ENCODE measurements around the gene PLCD3.

Gene PLCD3

GRCh38 chr17:45101883-45102811, 30.2 kb downstream of the PLCD3 start:
- no peak for DNase-seq

GRCh38 chr17:45101546-45101882, 30.8 kb downstream of the PLCD3 start:
- no peak for DNase-seq

- peak; percentile 79 for DNase-seq
These were observed 33.3 kb downstream of the PLCD3 start for GRCh38 chr17:45098869-45099616.

- no peak for DNase-seq
These were observed 34.0 kb downstream of the PLCD3 start for GRCh38 chr17:45098081-45098868.

- DNase-seq = no peak
These were observed 35.4 kb downstream of the PLCD3 start for GRCh38 chr17:45096926-45097325.

- peak; percentile 48 for DNase-seq
These were observed 36.2 kb downstream of the PLCD3 start for GRCh38 chr17:45096141-45096540.

GRCh38 chr17:45093444-45094110, 38.7 kb downstream of the PLCD3 start:
- DNase-seq = no peak

- DNase-seq = no peak
These were observed 39.3 kb downstream of the PLCD3 start for GRCh38 chr17:45092911-45093430.

GRCh38 chr17:45091778-45092425, 40.4 kb downstream of the PLCD3 start:
- no peak for DNase-seq

GRCh38 chr17:45090711-45091110, 41.6 kb downstream of the PLCD3 start:
- no peak for DNase-seq

GRCh38 chr17:45088741-45089140, 43.6 kb downstream of the PLCD3 start:
- no peak for DNase-seq

- DNase-seq = no peak
These were observed 44.3 kb downstream of the PLCD3 start for GRCh38 chr17:45087978-45088377.

- no peak for DNase-seq
These were observed 44.8 kb downstream of the PLCD3 start for GRCh38 chr17:45087504-45087975.

GRCh38 chr17:45086865-45087503, 45.3 kb downstream of the PLCD3 start:
- DNase-seq = no peak

- no peak for DNase-seq
These were observed 45.9 kb downstream of the PLCD3 start for GRCh38 chr17:45086391-45086790.

GRCh38 chr17:45081047-45081703, 51.1 kb downstream of the PLCD3 start:
- no peak for DNase-seq

GRCh38 chr17:45077643-45078042, 54.7 kb downstream of the PLCD3 start:
- DNase-seq = no peak

- DNase-seq = no peak
These were observed 58.8 kb downstream of the PLCD3 start for GRCh38 chr17:45073414-45074070.

- DNase-seq = no peak
These were observed 61.5 kb downstream of the PLCD3 start for GRCh38 chr17:45070809-45071208.

- DNase-seq = no peak
These were observed 62.3 kb downstream of the PLCD3 start for GRCh38 chr17:45070001-45070400.
